Transverse colon (tissue), 4 donors: ENCODE results near the gene TIMM22. TPM values are rescaled to one million over a fixed set of nuclear protein-coding genes. Genes with fewer than 3 reads are reported as not detected.

ENCODE experiments used
- DNase-seq: peaks from one replicate; pipeline ENCODE4 v3.0.0-alpha.2; 2019
- H3K27ac ChIP-seq, 4 donors: fragments of 200-600 bp; sonication (generic); 2 replicates each; pipeline ENCODE4 v1.5.1; 2016 to 2018; ENCODE audit warnings: inconsistent platforms in 4 of 4
- H3K27me3 ChIP-seq: fragments of 200-600 bp; sonication (generic); 2 replicates; pipeline ENCODE4 v1.5.1; 2017; ENCODE audit warnings: inconsistent platforms
- H3K36me3 ChIP-seq, 4 donors: fragments of 200-600 bp; sonication (generic); 2 replicates each; pipeline ENCODE4 v1.5.1; 2017 to 2019; ENCODE audit warnings: inconsistent platforms in 4 of 4
- H3K4me1 ChIP-seq, 4 donors: fragments of 200-600 bp; sonication (generic); 2 replicates each; pipeline ENCODE4 v1.5.1; 2017 to 2020; ENCODE audit warnings: inconsistent platforms in 4 of 4
- H3K4me3 ChIP-seq, 4 donors: fragments of 200-600 bp; sonication (generic); 1 replicate in 1 of 4; 2 replicates in 3 of 4; pipeline versions ENCODE4 v1.5.1 to v1.6.1; 2017 to 2019; ENCODE audit warnings: inconsistent platforms in 4 of 4
- H3K9me3 ChIP-seq, 2 donors: fragments of 200-600 bp; sonication (generic); 2 replicates each; pipeline ENCODE4 v1.5.1; 2017 to 2019; ENCODE audit warnings: inconsistent platforms in 2 of 2
- CTCF ChIP-seq, 5 experiments: fragments of 200-600 bp in 3 of 5; fragments of 450-650 bp in 2 of 5; sonication (generic) in 3 of 5; IDR thresholded peaks; 1 replicate in 2 of 5; 2 replicates in 3 of 5; pipeline ENCODE4 v1.5.1; 2016 to 2017; ENCODE audit warnings: antibody characterized with exemption in 5 of 5, inconsistent platforms in 3 of 5, mild to moderate bottlenecking in 2 of 5, moderate library complexity in 1 of 5
- EP300 ChIP-seq: sonication (generic); formaldehyde crosslinking; IDR thresholded peaks from one replicate; pipeline ENCODE4 v1.6.1; 2017; ENCODE audit warnings: antibody characterized with exemption, low read depth
- POLR2A ChIP-seq: fragments of 450-650 bp; IDR thresholded peaks from one replicate; pipeline ENCODE4 v1.6.1; 2016; ENCODE audit warnings: antibody characterized with exemption, mild to moderate bottlenecking, moderate library complexity
- POLR2AphosphoS5 ChIP-seq, 3 donors: sonication (generic); formaldehyde crosslinking; IDR thresholded peaks; one replicate each; pipeline ENCODE4 v1.6.1; 2016; ENCODE audit warnings: antibody characterized with exemption in 3 of 3
- WGBS, 2 donors: methylation state at CpG; one replicate each; pipeline ENCODE4 v1.1.5; 2018; ENCODE audit warnings: low coverage in 1 of 2; 5-methylcytosine and 5-hydroxymethylcytosine counted together
- in situ Hi-C, 4 donors: fragments of 200-750 bp; cut with MboI; loops; one replicate each; pipeline versions ENCODE4 v1.15.0 to v1.15.1; 2017; ENCODE audit warnings: low sequenced_read_pairs in 3 of 4, low pct_ligation_motif_present in 1 of 4, low pct_unique_long_range_greater_than_20kb in 1 of 4
- intact Hi-C: fragments of 100-400 bp; cut with DNase I; formaldehyde crosslinking; loops from one replicate; pipeline ENCODE4 v1.15.1; 2023; ENCODE audit warnings: low total_unique reads
- total RNA-seq, 4 donors: library from RNA; depleted of rRNA; stranded (reverse); fragments of >200 nt; gene quantifications; one replicate each; pipeline ENCODE4 v1.1.0, GENCODE V29; 2016

The TIMM22 gene
- total RNA-seq, 4 donors from 2014 or later: 10.5 to 17.6 (median 12.1) TPM

- Histone ChIP-seq H3K4me1 (peaks cover 0 to 37% (median 20%) of the 10 kb centered on the region in 4 donors), H3K4me3 (peak overlapping the region in 1 of 4 donors; percentile 84)
These were observed 19.8 kb upstream of the TIMM22 start for GRCh38 chr17:977166-977565.

GRCh38 chr17:978103-979093, 18.5 kb upstream of the TIMM22 start:
- in situ Hi-C loops: no loop called here
- Histone ChIP-seq H3K27me3 (peaks cover 34% of the 10 kb centered on the region), H3K4me3 (peak overlapping the region; percentile 56 to 84 (median 68)), H3K27ac (peak overlapping the region; percentile 80 to 91 (median 90)), H3K36me3 (no peaks in the 10 kb centered on the region), H3K9me3 (no peaks in the 10 kb centered on the region), H3K4me1 (peaks cover 0 to 37% (median 20%) of the 10 kb centered on the region in 4 donors)
- DNase-seq: no peak
- intact Hi-C loops: loop anchor here (10.0 kb wide), 2 partner anchors 64 to 94 kb away; no protein-coding TSS in a partner anchor
- WGBS, 2 donors: 3 to 6% methylated on average over 9 to 44 of the region's 72 CpGs
- TF ChIP-seq CTCF (IDR thresholded peaks at IDR 0.05) (no peak), EP300 (no peak), POLR2A (no peak), POLR2AphosphoS5 (IDR thresholded peaks at IDR 0.05) (peak; percentile 7 to 24 (median 8))

More at GRCh38 chr17:977166-977565, 19.8 kb upstream of the TIMM22 start:
- TF ChIP-seq EP300: no peak
- TF ChIP-seq CTCF (IDR thresholded peaks at IDR 0.05): no peak
- no peak for TF ChIP-seq POLR2AphosphoS5 (IDR thresholded peaks at IDR 0.05)
- no peak for TF ChIP-seq POLR2A
- Histone ChIP-seq H3K27me3 (peaks cover 34% of the 10 kb centered on the region), H3K9me3 (no peaks in the 10 kb centered on the region), H3K36me3 (no peaks in the 10 kb centered on the region), H3K27ac (peak overlapping the region; percentile 80 to 91 (median 90))
- in situ Hi-C loops: no loop called here
- intact Hi-C loops: loop anchor here (10.0 kb wide), 2 partner anchors 62 to 92 kb away; no protein-coding TSS in a partner anchor
- WGBS, 2 donors: 71% methylated on average over 6 of the region's 6 CpGs
- DNase-seq: no peak

GRCh38 chr17:979212-979538, 17.8 kb upstream of the TIMM22 start:
- H3K27me3 ChIP-seq: peaks cover 34% of the 10 kb centered on the region
- no peak for TF ChIP-seq EP300
- TF ChIP-seq CTCF (IDR thresholded peaks at IDR 0.05): no peak
- no peak for TF ChIP-seq POLR2AphosphoS5 (IDR thresholded peaks at IDR 0.05)
- TF ChIP-seq POLR2A: no peak
- H3K9me3 ChIP-seq: no peaks in the 10 kb centered on the region
- peaks cover 0 to 37% (median 20%) of the 10 kb centered on the region in 4 donors for H3K4me1 ChIP-seq
- intact Hi-C loops: loop anchor here (10.0 kb wide), 2 partner anchors 64 to 94 kb away; no protein-coding TSS in a partner anchor
- peak overlapping the region; percentile 80 to 91 (median 90) for H3K27ac ChIP-seq
- no peaks in the 10 kb centered on the region for H3K36me3 ChIP-seq
- WGBS, 2 donors: 0% methylated on average over 10 of the region's 42 CpGs; no CpG with 5 or more reads in 1 of the 2 donors
- in situ Hi-C loops: no loop called here
- peak overlapping the region; percentile 56 to 84 (median 60) for H3K4me3 ChIP-seq
- no peak for DNase-seq
